ENCODE data around the gene SMIM14. TPM values are rescaled to one million over a fixed set of nuclear protein-coding genes. Genes with fewer than 3 reads are reported as not detected.

SMIM14 gene
- total RNA-seq, 3 donors from 2014 or later (not counting 1 experiment from before 2014, with no cell fraction given) = 12.6 to 21.8 (median 15.2) TPM

DNA sequence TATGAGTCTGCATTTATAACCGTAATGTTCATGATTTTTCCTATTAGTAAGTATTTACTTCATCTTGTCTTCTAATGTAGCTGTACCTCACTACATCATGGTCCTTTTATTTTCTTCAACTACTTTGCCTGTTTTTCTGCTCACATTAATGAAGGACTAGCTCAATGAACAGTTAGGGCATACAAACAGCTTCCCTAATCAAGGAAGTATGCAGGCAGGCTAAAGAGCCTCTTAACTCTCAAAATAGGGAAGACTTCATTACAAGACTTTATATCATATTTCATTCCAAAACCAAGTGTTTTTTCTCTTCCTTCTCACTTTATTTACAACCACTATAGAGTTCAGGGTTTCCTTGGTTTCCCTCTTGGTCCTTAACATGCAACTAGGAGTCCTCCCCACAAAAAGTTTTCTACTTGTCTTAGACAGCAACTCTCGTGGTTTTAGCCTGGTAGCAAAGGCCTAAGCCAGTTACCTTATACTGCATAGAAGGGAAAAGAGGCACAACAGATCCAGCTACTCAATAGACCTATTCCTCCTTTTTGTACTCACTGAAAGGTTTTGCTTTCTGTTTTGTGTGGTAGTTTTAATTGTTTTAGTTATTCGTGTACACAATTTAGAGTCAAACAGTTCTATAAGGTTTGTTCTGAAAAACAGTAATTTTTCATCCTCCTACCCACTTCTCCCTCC lies 40.8 kb downstream of the SMIM14 start:
- peaks cover 7% of the 10 kb centered on the region for H3K36me3 Mint-ChIP-seq
- 67% methylated on average over 2 of the region's 3 CpGs for WGBS (ENCODE audit: insufficient coverage)
- H3K4me1 ChIP-seq (ENCODE audit: control insufficient read depth, insufficient read depth, low read length) = no peaks in the 10 kb centered on the region
- H3K27me3 ChIP-seq (ENCODE audit: control insufficient read depth, insufficient read depth, low read length) = no peaks in the 10 kb centered on the region
- DNase-seq (no peak), ATAC-seq (no peak)
- peaks cover 0 to 11% of the 10 kb centered on the region in 2 donors for H3K4me1 Mint-ChIP-seq
- peak overlapping the region in 1 of 2 donors; percentile 19 for H3K27ac Mint-ChIP-seq
- H3K27me3 Mint-ChIP-seq (ENCODE audit: low read depth in 2 of 2) = no peaks in the 10 kb centered on the region
- TF ChIP-seq, protein P1, sequence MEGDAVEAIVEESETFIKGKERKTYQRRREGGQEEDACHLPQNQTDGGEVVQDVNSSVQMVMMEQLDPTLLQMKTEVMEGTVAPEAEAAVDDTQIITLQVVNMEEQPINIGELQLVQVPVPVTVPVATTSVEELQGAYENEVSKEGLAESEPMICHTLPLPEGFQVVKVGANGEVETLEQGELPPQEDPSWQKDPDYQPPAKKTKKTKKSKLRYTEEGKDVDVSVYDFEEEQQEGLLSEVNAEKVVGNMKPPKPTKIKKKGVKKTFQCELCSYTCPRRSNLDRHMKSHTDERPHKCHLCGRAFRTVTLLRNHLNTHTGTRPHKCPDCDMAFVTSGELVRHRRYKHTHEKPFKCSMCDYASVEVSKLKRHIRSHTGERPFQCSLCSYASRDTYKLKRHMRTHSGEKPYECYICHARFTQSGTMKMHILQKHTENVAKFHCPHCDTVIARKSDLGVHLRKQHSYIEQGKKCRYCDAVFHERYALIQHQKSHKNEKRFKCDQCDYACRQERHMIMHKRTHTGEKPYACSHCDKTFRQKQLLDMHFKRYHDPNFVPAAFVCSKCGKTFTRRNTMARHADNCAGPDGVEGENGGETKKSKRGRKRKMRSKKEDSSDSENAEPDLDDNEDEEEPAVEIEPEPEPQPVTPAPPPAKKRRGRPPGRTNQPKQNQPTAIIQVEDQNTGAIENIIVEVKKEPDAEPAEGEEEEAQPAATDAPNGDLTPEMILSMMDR (IDR thresholded peaks at IDR 0.05) = no peak
- intact Hi-C loops (cut with micrococcal nuclease) = no loop called here
- no peaks in the 10 kb centered on the region for H3K9me3 ChIP-seq (ENCODE audit: control insufficient read depth, insufficient read depth, low read length)
- H3K4me3 ChIP-seq (ENCODE audit: low read length) = no peak overlapping the region
- H3K27ac ChIP-seq (ENCODE audit: low read length) = no peak overlapping the region
- H3K36me3 ChIP-seq (ENCODE audit: control insufficient read depth, insufficient read depth, low read length) = peaks cover 8% of the 10 kb centered on the region
- no peak overlapping the region for H3K4me3 Mint-ChIP-seq
- H3K9me3 Mint-ChIP-seq = no peaks in the 10 kb centered on the region

DNA sequence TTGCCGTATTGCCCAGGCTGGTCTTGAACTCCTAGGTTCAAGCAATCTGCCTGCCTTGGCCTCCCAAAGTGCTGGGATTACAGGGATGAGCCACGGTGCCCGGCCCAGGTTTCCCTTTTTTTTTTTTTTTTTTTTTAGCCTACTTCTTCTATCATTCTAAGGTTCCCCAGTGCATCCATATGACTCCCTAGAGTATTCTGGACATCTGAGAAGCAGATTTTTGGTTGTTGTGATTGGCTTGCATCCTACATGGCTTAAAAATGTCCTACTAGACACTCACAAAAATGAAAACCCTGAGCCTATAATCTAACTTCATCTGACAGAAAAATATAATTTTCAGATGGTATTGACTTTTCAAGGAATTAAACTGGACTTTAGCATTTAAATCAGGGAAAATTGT lies 41.7 kb downstream of the SMIM14 start:
- DNase-seq (no peak), ATAC-seq (no peak)
- TF ChIP-seq, protein P1 (IDR thresholded peaks at IDR 0.05) = no peak
- no peaks in the 10 kb centered on the region for H3K4me1 ChIP-seq (ENCODE audit: control insufficient read depth, insufficient read depth, low read length)
- no peak overlapping the region for H3K4me3 Mint-ChIP-seq
- no peaks in the 10 kb centered on the region for H3K36me3 Mint-ChIP-seq
- peaks cover 7% of the 10 kb centered on the region for H3K36me3 ChIP-seq (ENCODE audit: control insufficient read depth, insufficient read depth, low read length)
- H3K27me3 Mint-ChIP-seq (ENCODE audit: low read depth in 2 of 2) = no peaks in the 10 kb centered on the region
- peaks cover 0 to 11% of the 10 kb centered on the region in 2 donors for H3K4me1 Mint-ChIP-seq
- H3K27ac Mint-ChIP-seq = no peak overlapping the region
- intact Hi-C loops (cut with micrococcal nuclease) = no loop called here
- no peaks in the 10 kb centered on the region for H3K27me3 ChIP-seq (ENCODE audit: control insufficient read depth, insufficient read depth, low read length)
- H3K4me3 ChIP-seq (ENCODE audit: low read length) = no peak overlapping the region
- H3K9me3 Mint-ChIP-seq = no peaks in the 10 kb centered on the region
- no peak overlapping the region for H3K27ac ChIP-seq (ENCODE audit: low read length)
- WGBS (ENCODE audit: insufficient coverage) = 100% methylated on average over 3 of the region's 3 CpGs
- no peaks in the 10 kb centered on the region for H3K9me3 ChIP-seq (ENCODE audit: control insufficient read depth, insufficient read depth, low read length)

DNA sequence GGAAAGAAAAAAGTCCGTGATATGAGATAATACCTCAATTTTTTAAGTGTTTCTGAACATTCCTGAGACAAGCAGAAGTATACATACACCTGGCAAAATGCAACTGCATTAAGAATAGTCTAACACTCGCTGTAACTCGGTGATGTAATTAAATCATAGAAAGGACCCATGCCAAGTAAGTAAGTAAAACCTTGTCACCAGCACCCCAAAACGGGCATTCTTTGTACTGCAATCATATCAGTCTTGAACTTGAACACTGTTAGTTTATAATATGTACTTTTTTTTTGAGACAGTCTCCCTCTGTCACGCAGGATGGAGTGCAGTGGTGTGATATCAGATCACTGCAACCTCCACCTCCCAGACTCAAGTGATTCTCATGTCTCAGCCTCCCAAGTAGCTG lies 47.4 kb downstream of the SMIM14 start:
- Histone ChIP-seq H3K4me3 (ENCODE audit: low read length) (no peak overlapping the region), H3K36me3 (ENCODE audit: control insufficient read depth, insufficient read depth, low read length) (peaks cover 2% of the 10 kb centered on the region), H3K27ac (ENCODE audit: low read length) (no peak overlapping the region), H3K27me3 (ENCODE audit: control insufficient read depth, insufficient read depth, low read length) (no peaks in the 10 kb centered on the region), H3K9me3 (ENCODE audit: control insufficient read depth, insufficient read depth, low read length) (no peaks in the 10 kb centered on the region), H3K4me1 (ENCODE audit: control insufficient read depth, insufficient read depth, low read length) (no peaks in the 10 kb centered on the region)
- TF ChIP-seq, protein P1 (IDR thresholded peaks at IDR 0.05) = no peak
- Mint-ChIP-seq H3K27me3 (ENCODE audit: low read depth in 2 of 2) (no peaks in the 10 kb centered on the region), H3K4me1 (peaks cover 0 to 4% of the 10 kb centered on the region in 2 donors), H3K4me3 (no peak overlapping the region), H3K9me3 (no peaks in the 10 kb centered on the region), H3K27ac (no peak overlapping the region), H3K36me3 (no peaks in the 10 kb centered on the region)
- DNase-seq = no peak
- 94% methylated on average over 4 of the region's 5 CpGs for WGBS (ENCODE audit: insufficient coverage)
- intact Hi-C loops (cut with micrococcal nuclease) = no loop called here
- ATAC-seq = no peak

DNA sequence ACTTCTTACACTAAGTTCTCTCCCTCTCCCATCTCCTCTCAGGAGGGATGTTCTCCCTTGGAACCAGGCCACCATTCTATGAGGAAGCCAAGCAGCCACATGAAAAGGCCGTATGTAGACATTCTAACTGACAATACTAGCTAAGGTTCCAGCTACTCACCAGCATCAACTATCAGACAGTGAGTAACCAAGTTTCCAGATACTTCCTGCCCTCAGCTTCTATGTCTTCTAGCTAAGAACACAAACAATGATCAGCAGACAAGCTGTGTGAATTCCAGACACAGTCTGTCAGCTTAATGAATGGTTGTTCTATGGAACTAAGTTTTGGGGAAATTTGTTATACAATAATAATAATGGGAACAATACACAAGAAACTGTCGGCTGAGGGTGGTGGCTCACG lies 50.8 kb downstream of the SMIM14 start:
- peaks cover 0 to 11% of the 10 kb centered on the region in 2 donors for H3K4me1 Mint-ChIP-seq
- H3K4me3 Mint-ChIP-seq = no peak overlapping the region
- no peak overlapping the region for H3K27ac ChIP-seq (ENCODE audit: low read length)
- intact Hi-C loops (cut with micrococcal nuclease) = no loop called here
- ATAC-seq = no peak
- H3K9me3 ChIP-seq (ENCODE audit: control insufficient read depth, insufficient read depth, low read length) = no peaks in the 10 kb centered on the region
- no peaks in the 10 kb centered on the region for H3K9me3 Mint-ChIP-seq
- 96% methylated on average over 3 of the region's 3 CpGs for WGBS (ENCODE audit: insufficient coverage)
- no peaks in the 10 kb centered on the region for H3K27me3 Mint-ChIP-seq (ENCODE audit: low read depth in 2 of 2)
- no peak for DNase-seq
- H3K27ac Mint-ChIP-seq = no peak overlapping the region
- no peaks in the 10 kb centered on the region for H3K4me1 ChIP-seq (ENCODE audit: control insufficient read depth, insufficient read depth, low read length)
- H3K4me3 ChIP-seq (ENCODE audit: low read length) = no peak overlapping the region
- no peaks in the 10 kb centered on the region for H3K27me3 ChIP-seq (ENCODE audit: control insufficient read depth, insufficient read depth, low read length)
- TF ChIP-seq, protein P1 (IDR thresholded peaks at IDR 0.05) = no peak
- H3K36me3 ChIP-seq (ENCODE audit: control insufficient read depth, insufficient read depth, low read length) = peaks cover 2% of the 10 kb centered on the region
- no peaks in the 10 kb centered on the region for H3K36me3 Mint-ChIP-seq

All from natural killer cell (primary cell).